Measurements from ENCODE around the gene CLEC3B. TPM values are rescaled to one million over a fixed set of nuclear protein-coding genes. Genes with fewer than 3 reads are reported as not detected.

CLEC3B gene
- total and polyA plus RNA-seq, 2 donors (not counting 3 experiments of a cell fraction or from before 2014, with no cell fraction given): 1.8 TPM; not detected in 1

- H3K9ac ChIP-seq (replicated peaks; ENCODE audit: extremely low read depth, insufficient read depth, low read length): peak overlapping the region; percentile 28
- CTCF ChIA-PET: interaction anchor here (0.7 to 3.1 kb wide), 5 partner anchors 10 to 146 kb away, joined by 3 to 15 read pairs (median 3); no protein-coding TSS in a partner anchor
- peak overlapping the region; percentile 64 for H3K27ac ChIP-seq (ENCODE audit: insufficient read depth, low read depth, low read length)
- no peaks in the 10 kb centered on the region for H3K27me3 ChIP-seq (ENCODE audit: control insufficient read depth in 2 of 2, insufficient read depth in 2 of 2, low read length in 2 of 2)
- no peaks in the 10 kb centered on the region for H4K20me1 ChIP-seq (replicated peaks; ENCODE audit: control insufficient read depth, extremely low read depth, insufficient read depth, low read length)
- H3K4me2 ChIP-seq (ENCODE audit: insufficient read depth, low read length): peak overlapping the region; percentile 51
- POLR2A ChIA-PET: no interaction called here
- no peaks in the 10 kb centered on the region for H3K9me3 ChIP-seq (replicated peaks; ENCODE audit: control insufficient read depth, insufficient read depth, low read length)
- no peaks in the 10 kb centered on the region for H3K9me1 ChIP-seq (replicated peaks; ENCODE audit: control insufficient read depth, extremely low read depth, insufficient read depth, low read length)
- TSS peak; percentile 99 for BruUV-seq (replicated peaks)
- FAIRE-seq (peak; percentile 98), DNase-seq (ENCODE audit: low read depth, low spot score) (peak; percentile 81)
- no peak overlapping the region for H2AFZ ChIP-seq (ENCODE audit: low read depth, low read length)
- peak overlapping the region in 1 of 3 experiments; percentile 13 for H3K4me3 ChIP-seq (replicated peaks in 1 of 3; ENCODE audit: insufficient read depth in 1 of 3, low read depth in 1 of 3, low read length in 3 of 3)
- TF ChIP-seq FOS (IDR thresholded peaks at IDR 0.05; ENCODE audit: borderline replicate concordance, insufficient read depth, low read length): peak; percentile 83
- no peak for TF ChIP-seq POLR2A (IDR thresholded peaks at IDR 0.05; ENCODE audit: low read depth, low read length)
- TF ChIP-seq EZH2 (IDR thresholded peaks at IDR 0.05; ENCODE audit: borderline replicate concordance, low read depth, low read length, severe bottlenecking): no peak
- TF ChIP-seq JUN (IDR thresholded peaks at IDR 0.05; ENCODE audit: borderline replicate concordance, insufficient read depth, insufficient read length, low read depth): peak; percentile 56
- TF ChIP-seq MAX (IDR thresholded peaks at IDR 0.05; ENCODE audit: insufficient read depth, insufficient read length): no peak
- peak; percentile 98 for TF ChIP-seq GATA2 (IDR thresholded peaks at IDR 0.05; ENCODE audit: insufficient read depth, insufficient read length, low read depth, low read length)
- TF ChIP-seq CTCF (IDR thresholded peaks at IDR 0.05; ENCODE audit: extremely low read depth in 1 of 2, insufficient read depth in 1 of 2, low read depth in 1 of 2, low read length in 2 of 2): no peak
- peak; percentile 33 for TF ChIP-seq POLR2AphosphoS5 (IDR thresholded peaks at IDR 0.05; ENCODE audit: insufficient read depth, low read depth, low read length)
- TF ChIP-seq MYC (IDR thresholded peaks at IDR 0.05; ENCODE audit: low read depth, low read length): no peak
- H3K79me2 ChIP-seq (ENCODE audit: control insufficient read depth, insufficient read depth, low read length): no peaks in the 10 kb centered on the region
- no peaks in the 10 kb centered on the region for H3K36me3 ChIP-seq (ENCODE audit: control insufficient read depth in 2 of 2, extremely low read depth in 1 of 2, insufficient read depth in 2 of 2, low read length in 2 of 2)
- H3K4me1 ChIP-seq (ENCODE audit: control insufficient read depth, extremely low read depth, insufficient read depth, low read length): peaks cover 16% of the 10 kb centered on the region
- dilution Hi-C loops (cut with MboI; ENCODE audit: extremely low pct_ligation_motif_present, low sequenced_read_pairs) (no loop called here), intact Hi-C loops (cut with micrococcal nuclease) (loop anchor here (1.0 kb wide), 2 partner anchors 70 to 103 kb away; no protein-coding TSS in a partner anchor)
Observed at GRCh38 chr3:45064512-45065372, 38.6 kb downstream of the CLEC3B start.
